ENCODE results near the gene ADAT2. TPM values are rescaled to one million over a fixed set of nuclear protein-coding genes. Genes with fewer than 3 reads are reported as not detected.

The ADAT2 gene
- total and polyA plus RNA-seq, 2 donors (not counting 3 experiments of a cell fraction or from before 2014, with no cell fraction given) = 5.4 to 9.8 TPM

DNA sequence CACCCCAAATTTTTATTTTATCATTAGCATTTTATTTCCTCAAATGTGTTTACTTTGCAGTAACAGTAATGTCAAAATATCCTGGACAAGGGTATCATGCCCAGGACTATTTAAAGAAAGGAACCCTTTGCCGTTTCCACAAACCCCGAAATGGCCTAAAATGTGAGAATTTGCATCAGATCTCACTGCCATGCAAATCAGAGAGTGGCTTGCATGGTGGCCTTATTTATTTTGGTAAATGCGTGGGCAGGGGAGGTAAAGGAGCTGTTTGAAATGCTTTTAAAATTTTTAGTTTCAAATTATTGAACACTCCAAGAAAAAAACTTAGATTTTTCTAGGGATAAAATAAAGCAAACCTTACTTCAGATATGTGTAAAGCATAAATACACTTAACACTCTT lies 43.8 kb downstream of the ADAT2 start:
- Histone ChIP-seq H3K9me1 (replicated peaks; ENCODE audit: control insufficient read depth, extremely low read depth, insufficient read depth, low read length) (no peaks in the 10 kb centered on the region), H3K9ac (replicated peaks; ENCODE audit: extremely low read depth, insufficient read depth, low read length) (no peak overlapping the region), H2AFZ (ENCODE audit: low read depth, low read length) (no peak overlapping the region), H3K79me2 (ENCODE audit: control insufficient read depth, insufficient read depth, low read length) (no peaks in the 10 kb centered on the region), H3K27me3 (ENCODE audit: control insufficient read depth in 2 of 2, insufficient read depth in 2 of 2, low read length in 2 of 2) (no peaks in the 10 kb centered on the region), H3K4me3 (replicated peaks in 1 of 3; ENCODE audit: insufficient read depth in 1 of 3, low read depth in 1 of 3, low read length in 3 of 3) (no peak overlapping the region), H3K4me2 (ENCODE audit: insufficient read depth, low read length) (no peak overlapping the region), H3K4me1 (ENCODE audit: control insufficient read depth, extremely low read depth, insufficient read depth, low read length) (no peaks in the 10 kb centered on the region), H3K36me3 (ENCODE audit: control insufficient read depth in 2 of 2, extremely low read depth in 1 of 2, insufficient read depth in 2 of 2, low read length in 2 of 2) (no peaks in the 10 kb centered on the region), H3K27ac (ENCODE audit: insufficient read depth, low read depth, low read length) (no peak overlapping the region), H4K20me1 (replicated peaks; ENCODE audit: control insufficient read depth, extremely low read depth, insufficient read depth, low read length) (no peaks in the 10 kb centered on the region), H3K9me3 (replicated peaks; ENCODE audit: control insufficient read depth, insufficient read depth, low read length) (no peaks in the 10 kb centered on the region)
- POLR2A ChIA-PET = no interaction called here
- FAIRE-seq (no peak), DNase-seq (ENCODE audit: low read depth, low spot score) (no peak)
- dilution Hi-C loops (cut with MboI; ENCODE audit: extremely low pct_ligation_motif_present, low sequenced_read_pairs) (no loop called here), intact Hi-C loops (cut with micrococcal nuclease) (no loop called here)
- CTCF ChIA-PET = no interaction called here
- BruUV-seq (replicated peaks) = no TSS peak
- TF ChIP-seq MYC (IDR thresholded peaks at IDR 0.05; ENCODE audit: low read depth, low read length) (no peak), JUN (IDR thresholded peaks at IDR 0.05; ENCODE audit: borderline replicate concordance, insufficient read depth, insufficient read length, low read depth) (no peak), FOS (IDR thresholded peaks at IDR 0.05; ENCODE audit: borderline replicate concordance, insufficient read depth, low read length) (no peak), POLR2A (IDR thresholded peaks at IDR 0.05; ENCODE audit: low read depth, low read length) (no peak), EZH2 (IDR thresholded peaks at IDR 0.05; ENCODE audit: borderline replicate concordance, low read depth, low read length, severe bottlenecking) (no peak), GATA2 (IDR thresholded peaks at IDR 0.05; ENCODE audit: insufficient read depth, insufficient read length, low read depth, low read length) (no peak), POLR2AphosphoS5 (IDR thresholded peaks at IDR 0.05; ENCODE audit: insufficient read depth, low read depth, low read length) (no peak)
- TF ChIP-seq, protein P1, sequence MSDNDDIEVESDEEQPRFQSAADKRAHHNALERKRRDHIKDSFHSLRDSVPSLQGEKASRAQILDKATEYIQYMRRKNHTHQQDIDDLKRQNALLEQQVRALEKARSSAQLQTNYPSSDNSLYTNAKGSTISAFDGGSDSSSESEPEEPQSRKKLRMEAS (IDR thresholded peaks at IDR 0.05; ENCODE audit: insufficient read depth, insufficient read length) = no peak
- TF ChIP-seq, protein P2, sequence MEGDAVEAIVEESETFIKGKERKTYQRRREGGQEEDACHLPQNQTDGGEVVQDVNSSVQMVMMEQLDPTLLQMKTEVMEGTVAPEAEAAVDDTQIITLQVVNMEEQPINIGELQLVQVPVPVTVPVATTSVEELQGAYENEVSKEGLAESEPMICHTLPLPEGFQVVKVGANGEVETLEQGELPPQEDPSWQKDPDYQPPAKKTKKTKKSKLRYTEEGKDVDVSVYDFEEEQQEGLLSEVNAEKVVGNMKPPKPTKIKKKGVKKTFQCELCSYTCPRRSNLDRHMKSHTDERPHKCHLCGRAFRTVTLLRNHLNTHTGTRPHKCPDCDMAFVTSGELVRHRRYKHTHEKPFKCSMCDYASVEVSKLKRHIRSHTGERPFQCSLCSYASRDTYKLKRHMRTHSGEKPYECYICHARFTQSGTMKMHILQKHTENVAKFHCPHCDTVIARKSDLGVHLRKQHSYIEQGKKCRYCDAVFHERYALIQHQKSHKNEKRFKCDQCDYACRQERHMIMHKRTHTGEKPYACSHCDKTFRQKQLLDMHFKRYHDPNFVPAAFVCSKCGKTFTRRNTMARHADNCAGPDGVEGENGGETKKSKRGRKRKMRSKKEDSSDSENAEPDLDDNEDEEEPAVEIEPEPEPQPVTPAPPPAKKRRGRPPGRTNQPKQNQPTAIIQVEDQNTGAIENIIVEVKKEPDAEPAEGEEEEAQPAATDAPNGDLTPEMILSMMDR (IDR thresholded peaks at IDR 0.05; ENCODE audit: extremely low read depth in 1 of 2, insufficient read depth in 1 of 2, low read depth in 1 of 2, low read length in 2 of 2) = no peak
